Ishikawa (cell line): ENCODE data around the gene PHF23.

Source experiments
- CEBPB ChIP-seq: IDR thresholded peaks from 2 replicates; pipeline ENCODE4 v1.6.1; 2012
- CREB1 ChIP-seq: IDR thresholded peaks from 2 replicates; pipeline ENCODE4 v1.6.1; 2012; ENCODE audit warnings: low read depth
- EGR1 ChIP-seq: IDR thresholded peaks from 2 replicates; pipeline ENCODE4 v1.6.1; 2012
- EP300 ChIP-seq: IDR thresholded peaks from 2 replicates; pipeline ENCODE4 v1.6.1; 2012; ENCODE audit warnings: borderline replicate concordance
- FOXM1 ChIP-seq: IDR thresholded peaks from 2 replicates; pipeline ENCODE4 v1.6.1; 2012; ENCODE audit warnings: low read depth, borderline replicate concordance
- MAX ChIP-seq: IDR thresholded peaks from 2 replicates; pipeline ENCODE4 v1.6.1; 2012
- NFIC ChIP-seq: IDR thresholded peaks from 2 replicates; pipeline ENCODE4 v1.6.1; 2012
- RAD21 ChIP-seq: IDR thresholded peaks from 2 replicates; pipeline ENCODE4 v1.6.1; 2012; ENCODE audit warnings: low read depth
- REST ChIP-seq: IDR thresholded peaks from 2 replicates; pipeline ENCODE4 v1.6.1; 2012; ENCODE audit warnings: low read depth, mild to moderate bottlenecking
- TAF1 ChIP-seq: IDR thresholded peaks from 2 replicates; pipeline ENCODE4 v1.6.1; 2012; ENCODE audit warnings: low read depth, mild to moderate bottlenecking
- TCF12 ChIP-seq: IDR thresholded peaks from 2 replicates; pipeline ENCODE4 v1.6.1; 2012; ENCODE audit warnings: low read depth
- USF1 ChIP-seq: IDR thresholded peaks from 2 replicates; pipeline ENCODE4 v1.6.1; 2012
- YY1 ChIP-seq: IDR thresholded peaks from 2 replicates; pipeline ENCODE4 v1.6.1; 2012; ENCODE audit warnings: low read depth
- ZBTB7A ChIP-seq: IDR thresholded peaks from 2 replicates; pipeline ENCODE4 v1.6.1; 2012; ENCODE audit warnings: low read depth

GRCh38 chr17:7218166-7218565 lies 21.1 kb downstream of the PHF23 start:
- TF ChIP-seq NFIC (no peak), USF1 (no peak), REST (no peak), TCF12 (no peak), MAX (no peak), TAF1 (no peak), FOXM1 (no peak), RAD21 (no peak), CREB1 (no peak), EP300 (no peak), CEBPB (no peak), EGR1 (no peak), YY1 (no peak), ZBTB7A (no peak)
